Smooth muscle cell (in vitro differentiated cells): ENCODE data around the gene NTMT1. TPM values are rescaled to one million over a fixed set of nuclear protein-coding genes. Genes with fewer than 3 reads are reported as not detected.
"Not testable (repeated sequence)": the region's sequence is repeated elsewhere in the genome, so short reads cannot be mapped to it uniquely, and the experiment has no call there.

Experiments
- DNase-seq: peaks from one replicate; lab custom pipeline; 2025; ENCODE audit not compliant: unreplicated experiment; lab: John Stamatoyannopoulos, UW
- H2AFZ ChIP-seq: fragments of 200-600 bp; sonication (generic); 2 replicates; pipeline ENCODE4 v1.6.0; 2016; ENCODE audit warnings: antibody characterized with exemption, low read depth, mild to moderate bottlenecking
- H3F3A ChIP-seq: fragments of 200-600 bp; sonication (generic); 2 replicates; pipeline ENCODE4 v1.6.0; 2017; ENCODE audit warnings: antibody characterized with exemption, low read depth
- H3K27ac ChIP-seq: fragments of 200-600 bp; sonication (generic); 2 replicates; pipeline ENCODE4 v1.5.1; 2016; ENCODE audit warnings: low read depth, mild to moderate bottlenecking
- H3K27me3 ChIP-seq: fragments of 200-600 bp; sonication (generic); 2 replicates; pipeline ENCODE4 v1.6.1; 2016; ENCODE audit warnings: low read depth, mild to moderate bottlenecking
- H3K36me3 ChIP-seq: fragments of 200-600 bp; sonication (generic); 2 replicates; pipeline ENCODE4 v1.5.1; 2016; ENCODE audit warnings: low read depth
- H3K4me1 ChIP-seq: fragments of 200-600 bp; sonication (generic); 2 replicates; pipeline ENCODE4 v1.5.1; 2016; ENCODE audit warnings: low read depth
- H3K4me2 ChIP-seq: fragments of 200-600 bp; sonication (generic); 2 replicates; pipeline ENCODE4 v1.6.0; 2016; ENCODE audit warnings: mild to moderate bottlenecking
- H3K4me3 ChIP-seq: fragments of 200-600 bp; sonication (generic); 2 replicates; pipeline ENCODE4 v1.5.1; 2016; ENCODE audit warnings: mild to moderate bottlenecking
- H3K79me2 ChIP-seq: fragments of 200-600 bp; sonication (generic); 2 replicates; pipeline ENCODE4 v1.6.0; 2016; ENCODE audit warnings: low read depth, mild to moderate bottlenecking
- H3K9ac ChIP-seq: fragments of 200-600 bp; sonication (generic); 2 replicates; pipeline ENCODE4 v1.6.0; 2016; ENCODE audit warnings: low read depth
- H3K9me3 ChIP-seq: fragments of 200-600 bp; sonication (generic); replicated peaks from 2 replicates; pipeline ENCODE4 v1.5.1; 2016; ENCODE audit warnings: low read depth
- H4K20me1 ChIP-seq: fragments of 200-600 bp; sonication (generic); 2 replicates; pipeline ENCODE4 v1.6.0; 2016; ENCODE audit warnings: low read depth
- WGBS: methylation state at CpG from one replicate; pipeline ENCODE4 v1.1.7; 2016; ENCODE audit warnings: low lambda C conversion rate; 5-methylcytosine and 5-hydroxymethylcytosine counted together
- polyA plus RNA-seq: library from polyadenylated mRNA; unstranded; fragments of >200 nt; fragmentation: Nextera tagmentation; extraction: Ambion mirVana; gene quantifications from 2 replicates; pipeline ENCODE4 v1.2.1, GENCODE V29; 2016
- total RNA-seq: library from RNA; depleted of rRNA; stranded (reverse); fragments of >200 nt; gene quantifications from 2 replicates; pipeline ENCODE4 v1.2.3, GENCODE V29; 2014
- TF ChIP-seq, protein P1 (sequence below): fragments of 200-600 bp; sonication (generic); IDR thresholded peaks from 2 replicates; pipeline ENCODE4 v1.5.1; 2017; ENCODE audit warnings: borderline replicate concordance, mild to moderate bottlenecking, antibody characterized with exemption; ENCODE audit not compliant: insufficient read depth, poor library complexity, severe bottlenecking

NTMT1 gene
- total and polyA plus RNA-seq, 2 experiments from 2014 or later = 42.9 to 118 TPM

DNA sequence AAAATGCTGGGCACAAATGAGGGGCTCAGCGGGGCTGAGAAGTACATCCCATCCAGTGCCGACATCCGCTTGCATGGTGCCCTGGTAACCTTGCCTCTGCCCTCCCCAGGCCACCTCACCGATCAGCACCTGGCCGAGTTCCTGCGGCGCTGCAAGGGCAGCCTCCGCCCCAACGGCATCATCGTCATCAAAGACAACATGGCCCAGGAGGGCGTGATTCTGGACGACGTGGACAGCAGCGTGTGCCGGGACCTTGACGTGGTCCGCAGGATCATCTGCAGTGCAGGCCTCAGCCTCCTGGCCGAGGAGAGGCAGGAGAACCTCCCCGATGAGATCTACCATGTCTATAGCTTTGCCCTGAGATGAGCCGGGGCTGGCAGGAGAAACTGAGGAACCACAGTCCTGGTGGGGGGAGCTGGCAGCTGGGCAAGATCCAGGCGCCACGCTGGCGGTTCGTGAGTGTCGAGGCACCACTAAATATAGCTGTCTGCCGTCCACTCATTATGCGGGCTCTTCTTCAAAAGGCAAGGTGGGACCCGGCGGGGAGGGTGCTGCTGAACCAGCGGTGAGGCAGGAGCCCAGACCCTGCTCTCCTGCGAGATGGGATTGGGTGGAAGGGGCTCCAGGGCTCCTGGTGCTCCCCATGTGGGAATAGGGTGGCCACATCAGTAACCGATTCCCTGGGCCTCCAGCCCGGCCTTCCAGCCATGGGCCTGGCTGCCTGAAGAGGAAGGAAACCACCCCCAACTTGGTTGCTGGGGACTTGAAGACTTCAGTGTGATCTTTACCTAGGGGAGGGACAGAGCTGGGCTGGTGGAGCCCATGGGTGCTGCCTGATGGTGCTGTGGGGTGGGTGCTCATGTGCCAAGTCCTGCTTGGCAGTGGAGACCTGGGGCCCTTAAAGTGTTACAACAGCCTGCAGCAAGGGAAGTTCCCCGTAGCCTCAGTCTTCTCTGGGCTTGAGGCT is 9.4 kb downstream of the NTMT1 start:
- WGBS = 97% methylated on average over 34 of the region's 34 CpGs
- H3K4me3 ChIP-seq = no peak overlapping the region
- peaks cover 84% of the 10 kb centered on the region for H4K20me1 ChIP-seq
- TF ChIP-seq, protein P1, sequence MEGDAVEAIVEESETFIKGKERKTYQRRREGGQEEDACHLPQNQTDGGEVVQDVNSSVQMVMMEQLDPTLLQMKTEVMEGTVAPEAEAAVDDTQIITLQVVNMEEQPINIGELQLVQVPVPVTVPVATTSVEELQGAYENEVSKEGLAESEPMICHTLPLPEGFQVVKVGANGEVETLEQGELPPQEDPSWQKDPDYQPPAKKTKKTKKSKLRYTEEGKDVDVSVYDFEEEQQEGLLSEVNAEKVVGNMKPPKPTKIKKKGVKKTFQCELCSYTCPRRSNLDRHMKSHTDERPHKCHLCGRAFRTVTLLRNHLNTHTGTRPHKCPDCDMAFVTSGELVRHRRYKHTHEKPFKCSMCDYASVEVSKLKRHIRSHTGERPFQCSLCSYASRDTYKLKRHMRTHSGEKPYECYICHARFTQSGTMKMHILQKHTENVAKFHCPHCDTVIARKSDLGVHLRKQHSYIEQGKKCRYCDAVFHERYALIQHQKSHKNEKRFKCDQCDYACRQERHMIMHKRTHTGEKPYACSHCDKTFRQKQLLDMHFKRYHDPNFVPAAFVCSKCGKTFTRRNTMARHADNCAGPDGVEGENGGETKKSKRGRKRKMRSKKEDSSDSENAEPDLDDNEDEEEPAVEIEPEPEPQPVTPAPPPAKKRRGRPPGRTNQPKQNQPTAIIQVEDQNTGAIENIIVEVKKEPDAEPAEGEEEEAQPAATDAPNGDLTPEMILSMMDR = no peak
- no peaks in the 10 kb centered on the region for H3K27me3 ChIP-seq
- H3K27ac ChIP-seq = no peak overlapping the region
- peaks cover 5% of the 10 kb centered on the region for H3F3A ChIP-seq
- H3K4me2 ChIP-seq = no peak overlapping the region
- no peaks in the 10 kb centered on the region for H3K36me3 ChIP-seq
- H2AFZ ChIP-seq = no peak overlapping the region
- H3K79me2 ChIP-seq = peaks cover 56% of the 10 kb centered on the region
- DNase-seq = no peak
- H3K9me3 ChIP-seq = no peaks in the 10 kb centered on the region
- no peaks in the 10 kb centered on the region for H3K4me1 ChIP-seq
- no peak overlapping the region for H3K9ac ChIP-seq

DNA sequence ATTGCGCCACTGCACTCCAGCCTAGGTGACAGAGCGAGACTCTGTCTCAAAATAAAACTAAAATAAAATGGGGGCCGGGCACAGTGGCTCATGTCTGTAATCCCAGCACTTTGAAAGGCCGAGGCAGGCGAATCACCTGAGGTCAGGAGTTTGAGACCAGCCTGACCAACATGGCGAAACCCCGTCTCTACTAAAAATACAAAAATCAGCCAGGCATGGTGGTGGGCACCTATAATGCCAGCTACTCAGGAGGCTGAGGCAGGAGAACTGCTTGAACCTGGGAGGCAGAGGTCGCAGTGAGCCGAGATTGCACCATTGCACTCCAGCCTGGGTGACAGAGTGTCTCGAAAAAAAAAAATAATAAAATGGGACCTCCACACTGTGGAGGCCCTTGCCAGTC is 10.4 kb downstream of the NTMT1 start:
- H3K9me3 ChIP-seq, H3K4me1 ChIP-seq, H3K27ac ChIP-seq, H3K9ac ChIP-seq, H3K36me3 ChIP-seq, H2AFZ ChIP-seq, H3K4me2 ChIP-seq, H3F3A ChIP-seq, H3K4me3 ChIP-seq, DNase-seq, H3K27me3 ChIP-seq: not testable (repeated sequence)
- 98% methylated on average over 10 of the region's 10 CpGs for WGBS
- Histone ChIP-seq H3K79me2 (peaks cover 56% of the 10 kb centered on the region), H4K20me1 (peaks cover 84% of the 10 kb centered on the region)

DNA sequence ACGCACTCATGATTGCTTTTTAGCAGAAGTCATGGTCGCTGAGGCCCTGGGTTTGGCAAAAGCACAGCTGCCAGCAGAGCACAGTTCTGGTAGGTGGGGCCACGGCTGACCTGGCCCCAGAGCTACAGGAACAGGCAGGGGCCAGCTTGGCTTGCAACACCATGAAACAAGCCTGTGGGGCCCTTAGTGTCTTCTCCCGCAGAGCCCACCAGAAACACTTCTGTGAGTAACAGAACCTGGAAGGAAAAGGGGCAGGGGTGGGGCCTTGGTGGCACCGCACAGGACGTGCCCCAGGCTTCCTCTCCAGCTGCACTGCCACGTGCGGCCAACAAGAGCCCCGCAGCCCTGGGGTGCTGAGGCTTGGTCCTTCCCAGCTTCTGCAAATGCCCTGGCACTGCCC is 11.1 kb downstream of the NTMT1 start:
- Histone ChIP-seq H3K4me3 (no peak overlapping the region), H3K79me2 (peaks cover 53% of the 10 kb centered on the region), H3K4me2 (no peak overlapping the region), H3F3A (peaks cover 5% of the 10 kb centered on the region), H2AFZ (no peak overlapping the region), H3K27ac (no peak overlapping the region), H4K20me1 (peaks cover 77% of the 10 kb centered on the region), H3K9me3 (no peaks in the 10 kb centered on the region), H3K4me1 (peaks cover 8% of the 10 kb centered on the region), H3K27me3 (no peaks in the 10 kb centered on the region), H3K9ac (no peak overlapping the region), H3K36me3 (no peaks in the 10 kb centered on the region)
- 91% methylated on average over 9 of the region's 9 CpGs for WGBS
- DNase-seq = no peak
- TF ChIP-seq, protein P1 = no peak

DNA sequence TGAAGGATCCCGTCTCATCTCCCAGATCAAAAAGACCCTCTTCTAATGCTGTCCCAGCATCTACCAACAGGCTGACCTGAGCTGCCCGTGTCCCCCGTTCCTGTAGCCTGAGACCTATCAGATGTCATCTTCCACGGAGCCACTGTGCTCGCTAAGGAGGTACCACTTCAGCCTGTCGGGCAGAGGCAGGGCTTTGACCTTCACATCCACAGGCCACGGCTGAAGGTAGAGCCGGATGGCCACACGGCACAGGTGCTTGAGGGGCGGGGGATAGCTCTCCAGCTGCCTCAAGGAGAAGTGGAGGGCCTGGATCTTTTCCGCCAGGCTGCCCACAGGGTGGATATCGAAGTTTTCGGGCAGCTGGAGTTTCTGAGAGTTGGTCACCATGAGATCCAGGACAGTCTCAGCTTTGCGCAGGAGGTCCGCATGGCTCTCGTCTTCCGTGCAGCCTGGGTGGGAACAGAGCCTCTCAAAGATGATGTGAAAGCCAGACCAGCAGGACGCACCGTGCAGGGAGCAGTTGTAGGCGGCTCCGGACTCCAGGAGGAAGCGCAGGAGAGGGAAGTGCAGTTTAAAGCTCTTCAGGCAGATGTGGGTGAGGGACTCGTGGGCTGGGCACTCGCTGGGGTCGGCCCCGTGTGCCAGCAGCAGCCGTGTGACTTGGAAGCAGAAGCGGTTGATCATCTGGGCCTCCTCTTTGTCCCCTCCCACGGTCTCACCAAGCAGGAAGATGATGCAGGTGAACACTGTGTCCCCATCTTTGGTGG is 11.9 kb downstream of the NTMT1 start:
- Histone ChIP-seq H3K79me2 (peaks cover 46% of the 10 kb centered on the region), H3K27me3 (no peaks in the 10 kb centered on the region), H3K9me3 (no peaks in the 10 kb centered on the region), H4K20me1 (peaks cover 70% of the 10 kb centered on the region), H3K27ac (no peak overlapping the region), H3K4me3 (no peak overlapping the region), H2AFZ (no peak overlapping the region), H3F3A (peaks cover 5% of the 10 kb centered on the region), H3K36me3 (no peaks in the 10 kb centered on the region), H3K4me2 (no peak overlapping the region), H3K4me1 (peaks cover 8% of the 10 kb centered on the region), H3K9ac (no peak overlapping the region)
- 91% methylated on average over 29 of the region's 29 CpGs for WGBS
- TF ChIP-seq, protein P1 = no peak
- DNase-seq = no peak
